Progenitor cell of endocrine pancreas (in vitro differentiated cells): ENCODE results near the gene HSPBP1. TPM values are rescaled to one million over a fixed set of nuclear protein-coding genes. Genes with fewer than 3 reads are reported as not detected.
A peak's percentile ranks its signal among the peaks of the same experiment; 100 is the strongest.

Source experiments
- DNase-seq: peaks from one replicate; pipeline ENCODE4 v3.0.0; 2021; ENCODE audit warnings: low spot score; ENCODE audit not compliant: unreplicated experiment
- H3K27ac Mint-ChIP-seq: 2 replicates; pipeline ENCODE4 v1.8.0; 2021; ENCODE audit warnings: mild to moderate bottlenecking, moderate library complexity, mixed read lengths
- H3K27me3 Mint-ChIP-seq: 2 replicates; pipeline ENCODE4 v1.8.0; 2021; ENCODE audit warnings: mixed read lengths
- H3K36me3 Mint-ChIP-seq: 2 replicates; pipeline ENCODE4 v1.8.0; 2022; ENCODE audit warnings: mixed read lengths; ENCODE audit not compliant: insufficient read depth
- H3K4me1 Mint-ChIP-seq: 2 replicates; pipeline ENCODE4 v1.8.0; 2021; ENCODE audit warnings: low read depth, mixed read lengths
- H3K4me3 Mint-ChIP-seq: 2 replicates; pipeline ENCODE4 v1.8.0; 2021; ENCODE audit warnings: low read depth, mild to moderate bottlenecking, moderate library complexity, mixed read lengths
- H3K9me3 Mint-ChIP-seq: 2 replicates; pipeline ENCODE4 v1.8.0; 2021; ENCODE audit warnings: low read depth, mixed read lengths
- total RNA-seq: library from RNA; stranded (reverse); gene quantifications from 2 replicates; pipeline ENCODE4 v1.2.1, GENCODE V29; 2021
- TF ChIP-seq, protein P1 (sequence below): fragments of 200-600 bp; sonication (generic); IDR thresholded peaks from one replicate; pipeline ENCODE4 v1.5.0; 2021; ENCODE audit warnings: antibody characterized with exemption, mild to moderate bottlenecking; ENCODE audit not compliant: unreplicated experiment

Gene HSPBP1
- total RNA-seq, 1 donor from 2014 or later = 46.1 TPM

DNA sequence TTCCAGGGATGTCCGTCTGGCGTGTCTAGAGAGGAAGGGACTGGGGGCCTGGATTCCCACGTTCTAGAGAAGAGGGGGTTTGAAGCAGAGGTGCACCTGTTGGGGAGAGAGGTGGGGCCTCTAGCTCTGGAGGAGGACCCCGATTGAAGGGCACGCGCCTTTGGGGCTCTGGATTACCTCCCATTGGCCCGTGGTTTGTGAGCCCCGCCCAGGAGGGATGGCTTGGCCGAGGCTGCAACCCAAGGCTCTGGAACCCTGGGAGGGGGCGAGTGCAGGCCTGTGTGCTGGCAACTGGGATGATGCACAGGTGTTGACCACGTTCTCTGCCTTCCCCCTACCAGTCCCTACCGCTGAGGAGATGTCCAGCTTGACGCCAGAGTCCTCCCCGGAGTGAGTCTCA is 25.1 kb upstream of the HSPBP1 start:
- H3K27ac Mint-ChIP-seq = no peak overlapping the region
- DNase-seq = no peak

DNA sequence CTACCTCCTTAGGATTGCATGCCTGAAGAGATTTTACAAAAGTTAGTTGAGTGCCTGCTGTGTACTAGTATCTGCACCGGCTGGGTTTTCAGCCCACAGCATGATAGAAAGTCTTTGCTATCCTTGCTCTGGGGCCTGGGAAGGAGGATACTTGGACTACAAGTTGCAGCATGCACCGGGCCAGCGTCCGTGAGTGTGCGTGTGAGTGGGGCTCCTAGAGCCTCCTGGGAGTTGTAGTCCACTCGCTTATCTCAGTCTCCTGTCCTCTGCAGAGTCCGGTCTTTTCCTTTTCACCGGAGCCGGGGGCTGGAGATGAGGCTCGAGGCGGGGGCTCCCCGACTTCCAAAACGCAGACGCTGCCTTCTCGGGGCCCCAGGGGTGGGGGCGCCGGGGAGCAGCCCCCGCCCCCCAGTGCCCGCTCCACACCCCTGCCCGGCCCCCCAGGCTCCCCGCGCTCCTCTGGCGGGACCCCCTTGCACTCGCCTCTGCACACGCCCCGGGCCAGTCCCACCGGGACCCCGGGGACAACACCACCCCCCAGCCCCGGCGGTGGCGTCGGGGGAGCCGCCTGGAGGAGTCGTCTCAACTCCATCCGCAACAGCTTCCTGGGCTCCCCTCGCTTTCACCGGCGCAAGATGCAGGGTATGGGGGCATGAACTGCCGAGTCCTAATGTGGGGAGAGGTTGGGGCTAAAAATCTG is 24.5 kb upstream of the HSPBP1 start:
- H3K27ac Mint-ChIP-seq = no peak overlapping the region
- DNase-seq = no peak
- no peaks in the 10 kb centered on the region for H3K27me3 Mint-ChIP-seq
- H3K4me1 Mint-ChIP-seq = no peaks in the 10 kb centered on the region
- H3K4me3 Mint-ChIP-seq = no peak overlapping the region
- H3K9me3 Mint-ChIP-seq = no peaks in the 10 kb centered on the region
- TF ChIP-seq, protein P1, sequence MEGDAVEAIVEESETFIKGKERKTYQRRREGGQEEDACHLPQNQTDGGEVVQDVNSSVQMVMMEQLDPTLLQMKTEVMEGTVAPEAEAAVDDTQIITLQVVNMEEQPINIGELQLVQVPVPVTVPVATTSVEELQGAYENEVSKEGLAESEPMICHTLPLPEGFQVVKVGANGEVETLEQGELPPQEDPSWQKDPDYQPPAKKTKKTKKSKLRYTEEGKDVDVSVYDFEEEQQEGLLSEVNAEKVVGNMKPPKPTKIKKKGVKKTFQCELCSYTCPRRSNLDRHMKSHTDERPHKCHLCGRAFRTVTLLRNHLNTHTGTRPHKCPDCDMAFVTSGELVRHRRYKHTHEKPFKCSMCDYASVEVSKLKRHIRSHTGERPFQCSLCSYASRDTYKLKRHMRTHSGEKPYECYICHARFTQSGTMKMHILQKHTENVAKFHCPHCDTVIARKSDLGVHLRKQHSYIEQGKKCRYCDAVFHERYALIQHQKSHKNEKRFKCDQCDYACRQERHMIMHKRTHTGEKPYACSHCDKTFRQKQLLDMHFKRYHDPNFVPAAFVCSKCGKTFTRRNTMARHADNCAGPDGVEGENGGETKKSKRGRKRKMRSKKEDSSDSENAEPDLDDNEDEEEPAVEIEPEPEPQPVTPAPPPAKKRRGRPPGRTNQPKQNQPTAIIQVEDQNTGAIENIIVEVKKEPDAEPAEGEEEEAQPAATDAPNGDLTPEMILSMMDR = no peak
- H3K36me3 Mint-ChIP-seq = peaks cover 19% of the 10 kb centered on the region

More for the DNA sequence above, 25.1 kb upstream of the HSPBP1 start:
- no peaks in the 10 kb centered on the region for H3K9me3 Mint-ChIP-seq
- TF ChIP-seq, protein P1 = no peak
- H3K4me3 Mint-ChIP-seq = no peak overlapping the region
- no peaks in the 10 kb centered on the region for H3K27me3 Mint-ChIP-seq
- H3K36me3 Mint-ChIP-seq = peaks cover 16% of the 10 kb centered on the region
- no peaks in the 10 kb centered on the region for H3K4me1 Mint-ChIP-seq

- Mint-ChIP-seq H3K36me3 (peaks cover 17% of the 10 kb centered on the region), H3K4me1 (no peaks in the 10 kb centered on the region), H3K4me3 (no peak overlapping the region), H3K9me3 (no peaks in the 10 kb centered on the region), H3K27me3 (no peaks in the 10 kb centered on the region), H3K27ac (no peak overlapping the region)
- TF ChIP-seq, protein P1 = no peak
- DNase-seq = no peak
Observed at GRCh38 chr19:55303477-55303876, 23.6 kb upstream of the HSPBP1 start.

DNA sequence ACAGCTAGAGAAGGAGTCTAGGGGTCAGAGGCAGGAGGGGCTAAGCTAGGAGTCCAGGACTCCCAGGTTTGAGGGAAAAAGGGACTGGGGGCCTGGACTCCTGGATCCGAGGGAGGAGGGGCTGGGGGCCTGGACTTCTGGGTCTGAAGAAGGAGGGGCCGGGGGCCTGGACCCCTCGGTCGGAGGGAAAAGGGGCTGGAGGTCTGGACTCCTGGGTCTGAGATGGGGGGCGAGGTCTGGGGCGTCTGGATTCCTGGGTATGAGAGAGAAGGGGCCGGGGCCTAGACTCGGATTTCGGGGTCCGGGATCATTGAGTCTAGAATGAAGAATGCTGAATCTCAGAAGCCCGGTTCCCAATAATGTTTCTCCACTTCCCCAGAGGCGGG is 22.4 kb upstream of the HSPBP1 start:
- no peaks in the 10 kb centered on the region for H3K4me1 Mint-ChIP-seq
- H3K27ac Mint-ChIP-seq = no peak overlapping the region
- peaks cover 17% of the 10 kb centered on the region for H3K36me3 Mint-ChIP-seq
- TF ChIP-seq, protein P1 = no peak
- H3K27me3 Mint-ChIP-seq = no peaks in the 10 kb centered on the region
- no peaks in the 10 kb centered on the region for H3K9me3 Mint-ChIP-seq
- DNase-seq = no peak
- no peak overlapping the region for H3K4me3 Mint-ChIP-seq

DNA sequence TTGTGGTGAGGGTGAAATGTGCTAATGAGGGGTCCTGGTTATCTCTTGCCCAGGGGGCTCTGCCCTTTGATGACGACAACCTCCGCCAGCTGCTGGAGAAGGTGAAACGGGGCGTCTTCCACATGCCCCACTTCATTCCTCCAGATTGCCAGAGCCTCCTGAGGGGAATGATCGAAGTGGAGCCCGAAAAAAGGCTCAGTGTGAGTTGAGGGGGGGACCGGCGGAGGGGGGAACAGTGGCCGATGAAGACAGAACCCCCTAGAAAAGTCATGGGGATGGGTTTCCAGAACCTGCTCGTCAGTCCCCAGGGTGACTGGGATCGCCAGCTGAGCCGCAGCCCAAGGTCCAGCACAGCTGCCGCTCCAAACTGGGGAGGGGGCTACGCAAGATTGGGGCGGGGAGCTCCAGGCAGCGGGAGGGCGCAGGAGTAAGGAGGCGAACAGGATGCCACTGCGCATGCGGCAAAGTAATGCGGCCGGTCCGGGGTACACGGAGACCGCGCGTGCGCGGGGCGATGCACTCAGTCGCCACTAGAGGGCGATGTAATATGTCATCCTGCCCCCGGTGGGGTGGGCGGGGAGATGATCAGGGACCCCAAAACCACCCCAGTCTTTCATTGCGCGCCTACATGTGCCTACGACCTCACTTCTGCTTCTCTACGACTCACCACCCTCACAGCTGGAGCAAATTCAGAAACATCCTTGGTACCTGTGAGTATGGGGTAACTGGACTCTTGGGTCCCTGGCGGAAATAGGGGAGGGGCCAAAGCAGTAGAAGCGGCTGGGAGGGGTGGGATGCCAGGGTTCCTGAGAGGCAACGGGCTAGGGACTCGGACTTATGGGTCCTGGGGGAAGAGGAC is 21.8 kb upstream of the HSPBP1 start:
- peaks cover 17% of the 10 kb centered on the region for H3K36me3 Mint-ChIP-seq
- H3K27me3 Mint-ChIP-seq = no peaks in the 10 kb centered on the region
- H3K4me3 Mint-ChIP-seq = peak overlapping the region; percentile 31
- DNase-seq = peak; percentile 86
- no peaks in the 10 kb centered on the region for H3K9me3 Mint-ChIP-seq
- H3K27ac Mint-ChIP-seq = no peak overlapping the region
- H3K4me1 Mint-ChIP-seq = no peaks in the 10 kb centered on the region
- TF ChIP-seq, protein P1 = peak; percentile 96
